B cell (primary cell): ENCODE data around the gene RABAC1. TPM values are rescaled to one million over a fixed set of nuclear protein-coding genes. Genes with fewer than 3 reads are reported as not detected.

Experiments used
- ATAC-seq: fragments of 200-7000 bp; cut with Tn5 transposase; one replicate; pipeline ENCODE4 v1.10.0; 2021; ENCODE audit warnings: low read depth, mild to moderate bottlenecking, moderate number of reproducible peaks, moderate library complexity
- CTCF ChIA-PET: fragments of 350-600 bp; sonication (Branson Sonifier 250); formaldehyde crosslinking; loops from one replicate; lab custom pipeline; 2021; ENCODE audit warnings: antibody characterized with exemption, inconsistent platforms; lab: Charles Lee
- POLR2A ChIA-PET: fragments of 350-600 bp; sonication (Branson Sonifier 250); formaldehyde crosslinking; loops from one replicate; lab custom pipeline; 2021; ENCODE audit warnings: antibody characterized with exemption; lab: Charles Lee
- DNase-seq: peaks from one replicate; pipeline ENCODE4 v3.0.0; 2013
- H2AFZ ChIP-seq: 2 replicates; pipeline ENCODE4 v1.6.1; 2012; ENCODE audit warnings: mild to moderate bottlenecking, low read depth, low read length; ENCODE audit not compliant: insufficient read depth, poor library complexity, severe bottlenecking
- H3K27ac ChIP-seq, 2 donors: 1 replicate in 1 of 2; 2 replicates in 1 of 2; pipeline ENCODE4 v1.5.1; 2012 to 2013; ENCODE audit warnings: low read length in 2 of 2, mild to moderate bottlenecking in 2 of 2, moderate library complexity in 1 of 2
- H3K27me3 ChIP-seq, 4 experiments: fragments of 200-600 bp in 1 of 4; sonication (generic) in 1 of 4; replicated peaks in 1 of 4; 1 replicate in 2 of 4; 2 replicates in 2 of 4; pipeline versions ENCODE4 v1.6.1 to v1.7.0; 2013 to 2016; ENCODE audit warnings: low read length in 3 of 4, mild to moderate bottlenecking in 2 of 4, mixed read lengths in 1 of 4, moderate library complexity in 1 of 4; ENCODE audit not compliant: insufficient read depth in 4 of 4, control insufficient read depth in 3 of 4; ENCODE audit errors: control extremely low read depth in 1 of 4
- H3K36me3 ChIP-seq, 2 experiments: replicated peaks in 1 of 2; 1 replicate in 1 of 2; 2 replicates in 1 of 2; pipeline versions ENCODE4 v1.6.1 to v1.7.1; 2013; ENCODE audit warnings: low read length in 1 of 2; ENCODE audit not compliant: insufficient read depth in 2 of 2, control insufficient read depth in 1 of 2; ENCODE audit errors: control extremely low read depth in 1 of 2, extremely low read depth in 1 of 2
- H3K4me1 ChIP-seq, 2 donors: fragments of 200-600 bp in 1 of 2; sonication (generic) in 1 of 2; 1 replicate in 1 of 2; 2 replicates in 1 of 2; pipeline versions ENCODE4 v1.5.1 to v1.6.1; 2013 to 2017; ENCODE audit warnings: low read length in 2 of 2; ENCODE audit not compliant: control insufficient read depth in 2 of 2, insufficient read depth in 2 of 2
- H3K4me2 ChIP-seq: replicated peaks from 2 replicates; pipeline ENCODE3; 2012; ENCODE audit warnings: mild to moderate bottlenecking, low read depth, low read length; ENCODE audit not compliant: poor library complexity, severe bottlenecking
- H3K4me3 ChIP-seq, 5 experiments: fragments of 200-600 bp in 1 of 5; sonication (generic) in 1 of 5; 1 replicate in 3 of 5; 2 replicates in 2 of 5; pipeline versions ENCODE4 v1.5.1 to v1.7.0; 2011 to 2016; ENCODE audit warnings: low read length in 4 of 5, mild to moderate bottlenecking in 4 of 5, low read depth in 2 of 5, control low read depth in 1 of 5, moderate library complexity in 1 of 5; ENCODE audit not compliant: insufficient read depth in 1 of 5; ENCODE audit errors: control extremely low read depth in 1 of 5, extremely low read depth in 1 of 5
- H3K79me2 ChIP-seq: fragments of 200-600 bp; sonication (generic); one replicate; pipeline ENCODE4 v1.6.0; 2016; ENCODE audit warnings: low read length; ENCODE audit not compliant: control insufficient read depth, insufficient read depth
- H3K9ac ChIP-seq: fragments of 200-600 bp; sonication (generic); 2 replicates; pipeline ENCODE4 v1.6.1; 2017; ENCODE audit warnings: mild to moderate bottlenecking, low read length, moderate library complexity
- H3K9me3 ChIP-seq, 3 donors: one replicate each; pipeline versions ENCODE4 v1.6.1 to v1.7.1; 2013; ENCODE audit warnings: low read length in 2 of 3; ENCODE audit not compliant: control insufficient read depth in 2 of 3, insufficient read depth in 1 of 3; ENCODE audit errors: control extremely low read depth in 1 of 3
- H4K20me1 ChIP-seq: 2 replicates; pipeline ENCODE4 v1.6.0; 2012; ENCODE audit warnings: mild to moderate bottlenecking, low read length; ENCODE audit not compliant: insufficient read depth, control insufficient read depth, poor library complexity, severe bottlenecking
- H3K27ac Mint-ChIP-seq: one replicate; pipeline ENCODE4 v1.8.0; 2021; ENCODE audit warnings: mixed read lengths
- H3K27me3 Mint-ChIP-seq: one replicate; pipeline ENCODE4 v1.8.0; 2021; ENCODE audit warnings: mixed read lengths
- H3K4me1 Mint-ChIP-seq: one replicate; pipeline ENCODE4 v1.8.0; 2021; ENCODE audit warnings: mixed read lengths
- H3K4me3 Mint-ChIP-seq: one replicate; pipeline ENCODE4 v1.8.0; 2021; ENCODE audit warnings: mixed read lengths
- H3K9me3 Mint-ChIP-seq: one replicate; pipeline ENCODE4 v1.8.0; 2022; ENCODE audit warnings: mixed read lengths; ENCODE audit not compliant: insufficient read depth
- EZH2 ChIP-seq: IDR thresholded peaks from 2 replicates; pipeline ENCODE4 v1.6.1; 2012; ENCODE audit warnings: borderline replicate concordance, low read depth, mild to moderate bottlenecking, moderate library complexity, low read length; ENCODE audit not compliant: insufficient read depth, poor library complexity, severe bottlenecking
- WGBS: methylation state at CpG from one replicate; pipeline ENCODE4 v1.1.5; 2013; ENCODE audit warnings: missing lambda C conversion rate; ENCODE audit not compliant: insufficient coverage; 5-methylcytosine and 5-hydroxymethylcytosine counted together
- intact Hi-C: fragments of 100-400 bp; cut with micrococcal nuclease; formaldehyde crosslinking; loops from one replicate; pipeline ENCODE4 v1.10.0; 2022
- polyA plus RNA-seq: library from polyadenylated mRNA; depleted of rRNA; stranded (reverse); fragments of >200 nt; gene quantifications from 2 replicates; pipeline ENCODE4 v1.2.3, GENCODE V29; 2012
- total RNA-seq, 2 donors: library from RNA; stranded (reverse); fragments of 120-200 nt in 1 of 2; gene quantifications; 1 replicate in 1 of 2; 2 replicates in 1 of 2; pipeline versions ENCODE4 v1.2.3 to v1.2.4, GENCODE V29; 2013 to 2022
- TF ChIP-seq, protein P1 (sequence below): fragments of 200-600 bp; IDR thresholded peaks from one replicate; pipeline ENCODE4 v1.8.0; 2022; ENCODE audit warnings: antibody characterized with exemption, mild to moderate bottlenecking

RABAC1 gene
- total and polyA plus RNA-seq, 2 donors (not counting 1 experiment from before 2014, with no cell fraction given): 146 to 190 TPM

DNA sequence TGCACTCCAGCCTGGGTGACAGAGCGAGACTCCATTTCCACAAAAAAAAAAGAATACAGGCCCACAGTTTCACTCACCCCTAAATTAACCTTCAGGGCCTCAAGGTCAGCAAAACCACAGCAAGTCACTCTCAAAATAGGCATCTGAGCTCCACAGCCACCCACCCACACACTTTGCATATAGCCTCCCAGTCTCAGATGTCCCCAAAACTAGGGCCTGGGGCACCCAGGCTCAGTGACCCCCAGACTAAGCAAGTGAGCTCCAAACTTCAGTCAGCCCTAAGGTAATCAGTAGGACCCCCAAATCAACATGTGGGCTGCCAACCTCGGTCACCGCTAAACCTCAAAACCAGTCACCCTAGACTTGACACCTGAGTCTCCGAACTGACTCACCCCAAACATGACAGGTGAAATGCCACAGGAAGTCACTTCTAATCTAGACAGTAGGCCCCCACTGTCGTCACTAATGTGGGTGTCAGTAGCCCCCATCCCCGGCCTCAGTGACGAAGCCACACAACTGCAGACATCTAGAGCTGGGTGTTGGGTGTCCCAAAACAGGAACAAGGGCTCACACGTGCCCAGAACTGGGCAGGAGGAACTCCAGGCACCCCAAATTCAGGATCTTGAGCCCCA lies 13.9 kb downstream of the RABAC1 start:
- Mint-ChIP-seq H3K9me3 (no peaks in the 10 kb centered on the region), H3K27me3 (no peaks in the 10 kb centered on the region), H3K27ac (peak overlapping the region; percentile 100), H3K4me3 (peak overlapping the region; percentile 81), H3K4me1 (peaks cover 71% of the 10 kb centered on the region)
- WGBS: 3% methylated on average over 4 of the region's 8 CpGs
- Histone ChIP-seq H3K27ac (peak overlapping the region; percentile 94 to 96), H3K9ac (peak overlapping the region; percentile 33), H3K9me3 (no peaks in the 10 kb centered on the region), H2AFZ (no peak overlapping the region), H3K79me2 (peaks cover 14% of the 10 kb centered on the region), H4K20me1 (no peaks in the 10 kb centered on the region), H3K4me2 (peak overlapping the region; percentile 72), H3K27me3 (no peaks in the 10 kb centered on the region), H3K4me1 (peaks cover 57 to 71% of the 10 kb centered on the region in 2 donors), H3K4me3 (peak overlapping the region in 1 of 5 experiments; percentile 23), H3K36me3 (no peaks in the 10 kb centered on the region)
- ChIA-PET CTCF (interaction anchor here (0.9 to 14.8 kb wide), 12 partner anchors 8 to 152 kb away, joined by 3 to 331 read pairs (median 11); partner anchors contain the start of genes CD79A, ERFL, RABAC1 and RPS19), POLR2A (interaction anchor here (0.6 to 4.4 kb wide), 18 partner anchors 8 to 610 kb away, joined by 3 to 94 read pairs (median 8); partner anchors contain the start of genes ARHGEF1, CD79A, ERFL and RABAC1)
- DNase-seq: peak; percentile 97
- ATAC-seq: peak; percentile 87
- TF ChIP-seq EZH2: no peak
- TF ChIP-seq, protein P1, sequence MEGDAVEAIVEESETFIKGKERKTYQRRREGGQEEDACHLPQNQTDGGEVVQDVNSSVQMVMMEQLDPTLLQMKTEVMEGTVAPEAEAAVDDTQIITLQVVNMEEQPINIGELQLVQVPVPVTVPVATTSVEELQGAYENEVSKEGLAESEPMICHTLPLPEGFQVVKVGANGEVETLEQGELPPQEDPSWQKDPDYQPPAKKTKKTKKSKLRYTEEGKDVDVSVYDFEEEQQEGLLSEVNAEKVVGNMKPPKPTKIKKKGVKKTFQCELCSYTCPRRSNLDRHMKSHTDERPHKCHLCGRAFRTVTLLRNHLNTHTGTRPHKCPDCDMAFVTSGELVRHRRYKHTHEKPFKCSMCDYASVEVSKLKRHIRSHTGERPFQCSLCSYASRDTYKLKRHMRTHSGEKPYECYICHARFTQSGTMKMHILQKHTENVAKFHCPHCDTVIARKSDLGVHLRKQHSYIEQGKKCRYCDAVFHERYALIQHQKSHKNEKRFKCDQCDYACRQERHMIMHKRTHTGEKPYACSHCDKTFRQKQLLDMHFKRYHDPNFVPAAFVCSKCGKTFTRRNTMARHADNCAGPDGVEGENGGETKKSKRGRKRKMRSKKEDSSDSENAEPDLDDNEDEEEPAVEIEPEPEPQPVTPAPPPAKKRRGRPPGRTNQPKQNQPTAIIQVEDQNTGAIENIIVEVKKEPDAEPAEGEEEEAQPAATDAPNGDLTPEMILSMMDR: no peak
- intact Hi-C loops: loop anchor here (1.0 to 2.0 kb wide), 4 partner anchors 14 to 68 kb away; partner anchors contain the start of genes CD79A, ERFL and RABAC1

GRCh38 chr19:41944336-41944735 lies 14.8 kb downstream of the RABAC1 start:
- ATAC-seq: no peak
- Histone ChIP-seq H3K27me3 (no peaks in the 10 kb centered on the region), H3K9me3 (no peaks in the 10 kb centered on the region), H3K4me2 (peak overlapping the region; percentile 72), H2AFZ (no peak overlapping the region), H3K79me2 (peaks cover 11% of the 10 kb centered on the region), H4K20me1 (no peaks in the 10 kb centered on the region), H3K27ac (peak overlapping the region; percentile 94 to 96), H3K4me1 (peaks cover 61 to 73% of the 10 kb centered on the region in 2 donors), H3K36me3 (no peaks in the 10 kb centered on the region), H3K4me3 (peak overlapping the region in 1 of 5 experiments; percentile 40), H3K9ac (peak overlapping the region; percentile 33)
- peak; percentile 67 for DNase-seq
- 69% methylated on average over 2 of the region's 2 CpGs for WGBS
- Mint-ChIP-seq H3K27ac (peak overlapping the region; percentile 100), H3K27me3 (no peaks in the 10 kb centered on the region), H3K4me3 (peak overlapping the region; percentile 81), H3K4me1 (peaks cover 67% of the 10 kb centered on the region), H3K9me3 (no peaks in the 10 kb centered on the region)
- TF ChIP-seq EZH2: no peak
- TF ChIP-seq, protein P1: no peak
- ChIA-PET POLR2A (interaction anchor here (0.6 to 4.4 kb wide), 11 partner anchors 10 to 1581 kb away, joined by 3 to 94 read pairs (median 7); partner anchors contain the start of genes ARHGEF1, CD79A, ERFL and RABAC1), CTCF (interaction anchor here (0.6 to 14.8 kb wide), 7 partner anchors 11 to 84 kb away, joined by 3 to 331 read pairs (median 39); partner anchors contain the start of genes CD79A, RABAC1 and RPS19)
- intact Hi-C loops: loop anchor here (2.0 kb wide), 2 partner anchors 14 to 16 kb away; partner anchors contain the start of genes ERFL and RABAC1
